HG02870 (cell line): ENCODE measurements around the gene ADCY1.
A peak's percentile ranks its signal among the peaks of the same experiment; 100 is the strongest.

ENCODE experiments used
- ATAC-seq: cut with Tn5 transposase; IDR thresholded peaks from one replicate; pipeline ENCODE4 v1.9.1; 2021; ENCODE audit warnings: mild to moderate bottlenecking, moderate library complexity; ENCODE audit not compliant: unreplicated experiment

ADCY1 gene

DNA sequence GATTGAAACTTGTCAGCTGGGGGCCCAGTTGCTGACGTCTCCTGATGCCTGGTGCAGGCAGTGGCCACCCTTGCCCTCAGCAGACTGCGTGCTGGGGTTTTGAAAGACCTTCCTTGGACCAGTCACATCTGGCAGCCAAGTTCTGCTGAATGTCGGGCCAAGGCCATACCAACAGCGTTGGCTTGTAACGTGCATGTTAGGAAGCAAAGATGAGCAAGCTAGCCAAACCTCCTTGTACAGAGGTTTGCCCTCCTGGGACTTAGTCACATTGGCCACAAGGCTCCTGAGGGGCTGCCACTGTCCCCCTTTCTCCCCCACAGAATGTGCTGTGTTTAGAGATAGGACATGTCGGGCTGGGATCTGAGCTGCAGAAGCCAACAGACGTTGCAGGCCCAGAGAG is 49.0 kb downstream of the ADCY1 start:
- no peak for ATAC-seq

GRCh38 chr7:45623740-45624391 is 49.7 kb downstream of the ADCY1 start:
- ATAC-seq: no peak

DNA sequence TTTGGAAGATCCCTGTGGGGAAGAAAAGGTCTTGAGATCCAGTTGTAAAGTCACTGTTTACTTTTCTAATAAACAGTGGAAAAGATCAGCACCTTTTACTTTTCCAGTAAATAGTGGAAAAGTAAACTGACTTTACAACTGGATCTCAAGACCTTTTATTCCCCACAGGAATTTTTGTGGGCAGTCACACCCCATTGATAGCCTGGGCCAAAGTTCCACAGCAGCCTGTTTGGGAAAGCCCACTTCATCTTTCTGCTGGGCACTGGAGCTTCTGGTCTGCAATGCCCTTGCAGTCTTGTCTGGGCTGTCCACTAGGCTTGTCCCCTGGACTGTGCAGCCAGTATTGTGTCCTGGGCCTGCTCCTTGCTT is 50.2 kb downstream of the ADCY1 start:
- ATAC-seq: no peak

- ATAC-seq: no peak
Observed at GRCh38 chr7:45625067-45625466, 50.9 kb downstream of the ADCY1 start.

DNA sequence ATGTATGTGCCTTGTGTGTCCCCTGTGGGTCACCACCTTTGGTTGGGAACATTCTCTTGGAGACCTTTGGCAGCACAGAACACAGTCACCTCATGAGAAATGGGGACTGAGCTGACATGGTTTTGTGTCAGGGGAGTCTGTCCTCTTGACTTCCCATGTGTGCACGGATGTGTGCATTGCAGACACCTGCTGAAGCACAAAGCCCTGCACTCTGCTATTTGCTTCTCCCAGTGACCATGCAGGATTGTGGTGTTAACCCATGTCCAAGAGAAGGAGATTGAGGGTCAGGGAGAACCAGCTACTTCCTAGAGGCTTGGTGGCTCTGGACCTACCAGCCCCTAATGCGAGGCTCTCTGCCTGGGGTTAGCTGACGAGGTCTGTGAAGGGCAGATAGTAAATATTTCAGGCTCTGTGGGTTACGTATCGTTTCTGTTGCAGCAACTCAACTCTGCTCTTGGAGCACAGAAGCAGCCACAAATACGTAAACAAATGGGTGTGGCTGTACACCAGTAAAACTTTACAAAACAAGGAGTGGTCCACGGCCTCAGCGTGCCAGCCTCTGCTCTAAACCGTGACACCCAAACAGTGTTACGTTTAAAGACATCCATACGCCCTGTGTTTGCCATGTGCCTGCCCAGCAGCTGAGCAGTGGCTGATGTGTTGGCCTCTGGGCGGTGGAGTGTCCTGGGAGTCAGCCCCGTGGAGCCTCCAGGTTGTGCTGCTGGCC is 51.7 kb downstream of the ADCY1 start:
- ATAC-seq: no peak

- no peak for ATAC-seq
Observed at GRCh38 chr7:45626441-45627430, 52.6 kb downstream of the ADCY1 start.

DNA sequence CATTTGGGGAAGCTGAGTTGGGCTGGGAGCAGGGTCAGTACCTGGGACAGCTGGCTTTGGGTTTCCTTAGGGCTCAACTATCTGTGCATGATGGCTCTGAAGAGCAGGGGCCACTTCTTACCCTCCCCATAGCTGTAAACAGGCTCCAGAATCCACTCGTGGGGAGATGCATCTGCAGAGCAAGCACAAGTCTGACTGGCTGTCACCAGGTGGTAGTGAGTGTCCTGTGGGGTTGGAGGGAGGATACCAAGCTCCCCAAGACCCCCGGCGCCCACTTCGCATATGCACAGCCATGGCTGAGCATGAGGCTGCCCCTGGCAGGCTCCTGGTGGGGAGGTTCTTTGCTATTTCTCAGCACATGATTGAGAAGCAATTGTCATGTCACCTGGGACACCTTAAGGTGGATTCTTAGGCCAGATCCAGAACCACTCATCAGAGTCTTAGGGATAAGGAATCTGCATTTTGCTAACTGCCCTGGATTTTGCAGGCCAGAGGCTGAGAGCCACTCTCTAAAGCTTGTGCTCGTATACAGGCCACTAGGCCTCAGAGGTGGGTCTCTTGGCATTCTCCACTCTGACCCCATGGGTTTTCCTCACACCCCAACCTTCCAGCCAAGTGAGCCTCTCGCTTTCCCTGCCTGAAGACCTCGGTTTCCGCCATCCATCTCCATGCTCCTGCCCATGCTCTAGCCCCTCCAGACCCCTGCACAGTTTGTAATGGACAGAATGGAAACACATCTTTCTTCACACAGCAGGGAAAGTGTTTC is 53.7 kb downstream of the ADCY1 start:
- no peak for ATAC-seq

GRCh38 chr7:45631569-45631968 is 57.4 kb downstream of the ADCY1 start:
- ATAC-seq: no peak

- no peak for ATAC-seq
Observed at GRCh38 chr7:45636733-45637132, 62.6 kb downstream of the ADCY1 start.

DNA sequence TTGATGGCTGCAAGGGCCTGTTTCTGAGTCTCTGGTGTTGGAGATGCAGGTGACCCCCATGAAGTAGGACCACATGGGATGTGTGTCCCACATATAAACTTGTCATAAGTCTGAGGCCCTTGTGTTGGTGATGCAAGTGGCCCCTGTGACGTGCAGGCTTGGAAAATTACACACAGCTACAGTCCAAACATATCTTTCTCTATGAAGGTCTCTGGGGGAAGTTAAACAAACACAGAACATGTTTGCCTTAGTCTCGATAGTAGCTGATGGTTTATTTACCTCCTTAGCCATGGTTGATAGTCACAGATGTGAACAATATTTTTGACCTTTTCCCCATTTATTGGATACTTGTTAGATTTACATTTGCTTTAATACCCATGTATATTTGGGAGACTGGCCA is 64.7 kb downstream of the ADCY1 start:
- ATAC-seq: no peak

GRCh38 chr7:45642044-45642443 is 67.9 kb downstream of the ADCY1 start:
- ATAC-seq: no peak

DNA sequence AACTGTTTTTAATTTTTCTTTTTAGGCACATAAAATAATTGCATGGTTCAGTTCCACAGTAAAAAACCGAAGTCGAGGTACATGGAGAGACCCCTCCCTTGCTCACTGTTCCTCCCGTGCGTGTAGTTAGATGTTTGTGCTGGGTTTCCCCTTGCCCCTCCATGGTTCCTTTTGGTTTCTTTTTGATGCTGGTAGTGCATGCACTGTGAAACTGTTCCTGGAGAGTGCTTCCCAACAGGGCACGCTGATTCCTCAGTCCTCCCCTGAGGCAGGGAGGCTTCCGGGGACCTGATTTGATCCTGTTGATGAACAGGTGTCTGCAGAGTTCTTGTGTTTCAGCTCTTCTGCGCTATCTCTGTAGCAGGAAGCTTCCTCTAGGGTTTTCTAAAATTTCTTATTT is 69.5 kb downstream of the ADCY1 start:
- peak; percentile 56 for ATAC-seq

DNA sequence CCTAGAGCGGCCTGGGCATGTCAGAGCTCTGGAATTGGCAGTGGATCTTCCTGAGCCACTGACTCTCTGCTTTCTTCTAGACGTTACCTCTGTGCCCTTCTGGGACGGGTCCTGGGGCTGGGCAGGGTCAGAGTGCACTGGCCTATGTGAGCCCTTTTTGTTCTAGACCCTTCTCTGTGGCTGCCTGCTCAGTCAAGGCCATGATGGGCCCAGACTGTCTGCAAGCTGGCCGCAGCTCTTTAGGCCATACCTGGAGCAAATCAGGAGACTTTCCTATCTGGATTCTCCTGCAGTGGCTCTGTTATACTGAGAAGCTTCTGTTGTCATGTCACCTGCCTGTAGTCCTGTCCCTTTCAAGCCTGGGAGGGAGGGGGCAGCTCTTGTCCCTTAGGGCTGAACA is 70.1 kb downstream of the ADCY1 start:
- ATAC-seq: no peak

GRCh38 chr7:45645141-45645969 is 71.2 kb downstream of the ADCY1 start:
- no peak for ATAC-seq

- no peak for ATAC-seq
Observed at GRCh38 chr7:45646207-45646821, 72.1 kb downstream of the ADCY1 start.

GRCh38 chr7:45646996-45647825 is 73.0 kb downstream of the ADCY1 start:
- ATAC-seq: no peak

DNA sequence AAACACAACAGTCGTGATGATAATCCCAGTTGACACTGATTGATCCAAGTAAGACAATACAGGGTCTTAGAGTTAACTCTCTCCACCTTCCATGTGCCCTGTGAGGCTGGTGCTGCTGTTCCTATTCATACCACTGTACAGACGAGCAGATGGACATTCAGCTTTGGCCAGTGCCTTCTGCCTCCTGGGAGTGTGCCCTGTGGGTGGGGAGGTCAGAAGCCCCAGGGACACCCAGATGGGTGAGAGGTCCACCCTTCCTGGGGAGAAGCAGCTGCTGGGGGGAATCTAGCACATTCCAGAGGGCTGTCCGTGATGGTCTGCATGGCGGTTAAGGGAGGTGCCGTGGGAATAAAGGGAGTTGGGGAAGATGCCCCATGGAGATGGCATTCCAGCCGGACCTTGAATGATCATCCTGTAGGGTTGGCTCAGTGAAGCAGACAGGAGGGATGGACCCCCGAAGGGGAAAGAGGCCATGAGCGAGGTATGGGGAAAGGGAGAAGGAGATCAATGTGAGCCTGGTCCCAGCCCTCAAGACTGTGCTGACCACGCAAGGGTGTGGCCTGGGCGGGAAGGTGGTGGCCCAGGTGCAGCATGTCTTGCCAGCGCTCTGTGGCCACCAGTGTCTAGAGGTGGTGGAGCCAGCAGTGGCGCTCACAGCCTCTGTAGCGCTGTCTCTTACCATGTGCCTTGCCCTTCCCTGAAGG is 74.0 kb downstream of the ADCY1 start:
- no peak for ATAC-seq

- no peak for ATAC-seq
Observed at GRCh38 chr7:45648671-45648995, 74.5 kb downstream of the ADCY1 start.
